DOHH2 (cell line): ENCODE results near the gene CD164L2.
A peak's percentile ranks its signal among the peaks of the same experiment; 100 is the strongest.

Experiments
- H3F3A ChIP-seq: fragments of 200-600 bp; sonication (generic), shearing (Covaris generic); 2 replicates; pipeline ENCODE4 v1.6.0; 2016; ENCODE audit warnings: antibody characterized with exemption, mild to moderate bottlenecking; ENCODE audit not compliant: control insufficient read depth, insufficient read depth
- H3K27ac ChIP-seq: fragments of 200-600 bp; sonication (generic); 2 replicates; pipeline ENCODE4 v1.5.1; 2014; ENCODE audit warnings: low read depth, mild to moderate bottlenecking, low read length, moderate library complexity
- H3K27me3 ChIP-seq: fragments of 200-600 bp; sonication (generic); 2 replicates; pipeline ENCODE4 v1.6.1; 2014; ENCODE audit warnings: mild to moderate bottlenecking, low read length, mixed read lengths; ENCODE audit not compliant: control insufficient read depth
- H3K36me3 ChIP-seq: fragments of 200-600 bp; sonication (generic); 2 replicates; pipeline ENCODE4 v1.6.1; 2014; ENCODE audit warnings: mild to moderate bottlenecking, low read length, moderate library complexity, mixed read lengths; ENCODE audit not compliant: control insufficient read depth
- H3K4me1 ChIP-seq: fragments of 200-600 bp; sonication (generic); 2 replicates; pipeline ENCODE4 v1.6.1; 2014; ENCODE audit warnings: mild to moderate bottlenecking, low read length, mixed read lengths; ENCODE audit not compliant: control insufficient read depth
- H3K4me2 ChIP-seq: fragments of 200-600 bp; sonication (generic); 2 replicates; pipeline ENCODE4 v1.6.0; 2014; ENCODE audit warnings: mild to moderate bottlenecking, low read length, moderate library complexity
- H3K4me3 ChIP-seq: fragments of 200-600 bp; sonication (generic); 2 replicates; pipeline ENCODE4 v1.5.1; 2014; ENCODE audit warnings: mild to moderate bottlenecking, low read length, mixed read lengths
- H3K79me2 ChIP-seq: fragments of 200-600 bp; sonication (generic); 2 replicates; pipeline ENCODE4 v1.6.1; 2014; ENCODE audit warnings: mild to moderate bottlenecking, low read length, mixed read lengths; ENCODE audit not compliant: control insufficient read depth
- H3K9me2 ChIP-seq: fragments of 200-600 bp; sonication (generic); replicated peaks from 2 replicates; pipeline ENCODE4 v1.6.1; 2014; ENCODE audit warnings: mild to moderate bottlenecking, low read length, mixed read lengths; ENCODE audit not compliant: control insufficient read depth
- H3K9me3 ChIP-seq: fragments of 200-600 bp; sonication (generic); 2 replicates; pipeline ENCODE4 v1.6.1; 2014; ENCODE audit warnings: antibody characterized with exemption, low read length, mixed read lengths; ENCODE audit not compliant: control insufficient read depth, insufficient read depth
- H4K20me1 ChIP-seq: fragments of 200-600 bp; sonication (generic); 2 replicates; pipeline ENCODE4 v1.6.0; 2014; ENCODE audit warnings: low read depth, mild to moderate bottlenecking, antibody characterized with exemption, low read length, moderate library complexity; ENCODE audit not compliant: control insufficient read depth, insufficient read depth
- EZH2phosphoT487 ChIP-seq: fragments of 200-600 bp; sonication (generic); IDR thresholded peaks from 2 replicates; pipeline ENCODE4 v1.6.1; 2017; ENCODE audit warnings: borderline replicate concordance, mild to moderate bottlenecking, antibody characterized with exemption, low read length, moderate library complexity, mixed read lengths
- TF ChIP-seq, protein P1 (sequence below): fragments of 200-600 bp; sonication (generic); IDR thresholded peaks from one replicate; pipeline ENCODE4 v1.5.1; 2014; ENCODE audit warnings: antibody characterized with exemption, mild to moderate bottlenecking, low read depth, low read length; ENCODE audit not compliant: poor library complexity, severe bottlenecking

CD164L2 gene

DNA sequence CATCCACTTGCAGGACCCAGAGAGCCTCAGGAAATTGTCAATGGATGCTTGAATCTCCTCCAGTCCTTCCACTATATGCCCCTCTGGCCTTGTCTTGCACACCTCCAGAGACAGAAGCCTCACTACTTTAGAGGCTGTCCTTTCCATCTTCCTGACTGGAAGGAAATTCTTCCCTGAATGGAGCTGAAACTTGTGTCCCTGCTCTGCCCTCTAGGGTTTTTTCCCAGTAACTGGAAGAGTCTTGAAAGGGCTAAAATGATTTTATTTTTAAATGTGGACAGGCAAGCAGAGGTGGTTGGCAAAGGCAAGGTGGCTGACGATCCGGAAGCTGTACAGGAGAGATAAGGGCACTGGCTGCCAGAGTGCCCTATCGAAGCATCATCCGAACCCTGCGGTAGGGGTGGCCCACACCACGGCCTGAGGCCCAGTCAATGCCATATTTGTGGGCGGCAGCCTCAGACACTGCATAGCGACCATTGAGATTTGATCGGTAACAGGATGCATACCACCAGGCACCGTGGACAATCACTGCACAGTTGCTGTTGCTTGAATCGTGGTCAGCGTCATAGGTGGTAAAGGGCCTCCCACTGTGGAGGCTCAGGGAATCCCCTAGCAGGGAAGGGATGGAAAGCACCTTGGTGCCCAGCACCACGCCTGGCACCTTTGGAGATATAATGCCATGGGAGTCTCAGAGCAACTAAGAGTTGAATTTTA is 14.1 kb downstream of the CD164L2 start:
- Histone ChIP-seq H3F3A (peaks cover 3% of the 10 kb centered on the region; the same call in 1 of the 2 replicates), H3K9me2 (no peaks in the 10 kb centered on the region), H3K27me3 (peaks cover 13% of the 10 kb centered on the region), H3K4me3 (no peak overlapping the region), H3K36me3 (no peaks in the 10 kb centered on the region), H3K79me2 (no peaks in the 10 kb centered on the region), H4K20me1 (no peaks in the 10 kb centered on the region), H3K27ac (no peak overlapping the region), H3K9me3 (no peaks in the 10 kb centered on the region), H3K4me2 (peak overlapping the region; percentile 12), H3K4me1 (peaks cover 39% of the 10 kb centered on the region)
- TF ChIP-seq, protein P1, sequence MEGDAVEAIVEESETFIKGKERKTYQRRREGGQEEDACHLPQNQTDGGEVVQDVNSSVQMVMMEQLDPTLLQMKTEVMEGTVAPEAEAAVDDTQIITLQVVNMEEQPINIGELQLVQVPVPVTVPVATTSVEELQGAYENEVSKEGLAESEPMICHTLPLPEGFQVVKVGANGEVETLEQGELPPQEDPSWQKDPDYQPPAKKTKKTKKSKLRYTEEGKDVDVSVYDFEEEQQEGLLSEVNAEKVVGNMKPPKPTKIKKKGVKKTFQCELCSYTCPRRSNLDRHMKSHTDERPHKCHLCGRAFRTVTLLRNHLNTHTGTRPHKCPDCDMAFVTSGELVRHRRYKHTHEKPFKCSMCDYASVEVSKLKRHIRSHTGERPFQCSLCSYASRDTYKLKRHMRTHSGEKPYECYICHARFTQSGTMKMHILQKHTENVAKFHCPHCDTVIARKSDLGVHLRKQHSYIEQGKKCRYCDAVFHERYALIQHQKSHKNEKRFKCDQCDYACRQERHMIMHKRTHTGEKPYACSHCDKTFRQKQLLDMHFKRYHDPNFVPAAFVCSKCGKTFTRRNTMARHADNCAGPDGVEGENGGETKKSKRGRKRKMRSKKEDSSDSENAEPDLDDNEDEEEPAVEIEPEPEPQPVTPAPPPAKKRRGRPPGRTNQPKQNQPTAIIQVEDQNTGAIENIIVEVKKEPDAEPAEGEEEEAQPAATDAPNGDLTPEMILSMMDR, result no peak
- no peak for TF ChIP-seq EZH2phosphoT487

DNA sequence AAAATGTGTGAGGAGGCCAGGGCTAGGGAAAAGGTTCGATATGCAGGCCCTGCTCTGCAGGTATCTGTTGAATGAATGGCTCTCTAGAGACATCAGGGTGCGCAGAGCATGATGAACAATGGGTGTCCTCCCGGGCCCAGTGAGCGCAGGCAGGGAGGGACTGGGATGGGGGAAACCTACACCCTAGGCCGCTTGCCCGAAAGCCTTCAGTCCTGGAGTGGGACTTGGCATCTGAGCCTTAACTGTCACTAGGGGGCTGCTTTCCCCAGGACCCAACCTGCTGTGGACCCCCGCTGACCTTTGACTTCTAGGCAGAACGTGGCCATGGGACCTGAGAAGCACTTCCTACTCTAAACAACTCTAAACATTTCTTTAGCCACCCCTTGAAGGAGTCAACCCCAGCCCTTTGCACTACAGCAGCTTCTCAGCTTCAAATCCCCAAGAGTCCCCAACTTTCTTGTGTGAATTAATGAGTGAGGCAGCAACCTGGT is 15.9 kb downstream of the CD164L2 start:
- no peaks in the 10 kb centered on the region for H3K36me3 ChIP-seq
- H3K4me3 ChIP-seq, result peak overlapping the region; percentile 83

DNA sequence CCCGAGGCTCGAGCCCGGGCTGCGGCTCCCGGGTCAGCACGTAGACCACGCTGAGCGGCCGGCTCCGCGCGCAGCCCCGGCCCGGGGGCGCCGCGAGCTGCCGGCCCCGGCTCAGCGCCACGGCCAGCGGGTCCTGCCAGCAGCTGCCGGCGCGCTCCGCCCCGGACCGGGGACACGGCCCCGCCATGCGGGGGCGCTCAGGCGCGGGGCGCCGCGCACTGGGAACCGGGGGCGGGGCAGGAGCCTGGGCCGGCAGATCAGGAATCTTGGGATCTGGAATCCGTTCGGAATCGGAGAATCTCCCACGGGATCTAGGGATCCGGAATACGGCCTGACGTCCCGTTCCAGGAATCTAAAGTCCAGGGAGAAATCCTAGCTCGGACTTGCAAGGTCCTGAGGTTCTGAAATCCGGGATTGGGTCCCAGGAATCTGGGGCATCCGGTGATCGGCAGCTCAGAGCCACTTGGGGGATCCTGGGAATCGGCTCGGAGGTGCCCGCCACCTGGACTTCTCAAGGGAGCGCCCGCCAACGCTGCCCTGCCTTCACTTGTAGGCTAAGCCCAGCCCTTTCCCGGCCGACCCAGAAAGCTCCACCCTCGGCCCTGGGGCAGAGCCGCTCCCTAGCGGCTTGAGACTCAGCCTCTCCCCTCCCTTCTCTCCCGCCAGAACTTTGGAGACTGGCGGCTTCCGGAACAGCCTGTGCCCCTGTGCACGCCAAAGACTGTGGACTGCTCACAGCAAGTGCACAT is 16.5 kb downstream of the CD164L2 start, which contains the start of gene MAP3K6:
Gene MAP3K6 (minus strand): TSS at position 551 of the 749 bp plus-strand sequence. CDS start 364 bp downstream, at position 187.
- Histone ChIP-seq H3K36me3 (no peaks in the 10 kb centered on the region), H3K27ac (no peak within 1 kb of the TSS), H3K9me2 (no peaks in the 10 kb centered on the region), H4K20me1 (no peaks in the 10 kb centered on the region), H3K4me3 (peak within 1 kb of the TSS; percentile 83), H3K4me2 (peak within 1 kb of the TSS; percentile 99), H3K4me1 (peaks cover 39% of the 10 kb centered on the region), H3K9me3 (no peaks in the 10 kb centered on the region), H3K79me2 (no peaks in the 10 kb centered on the region), H3F3A (peaks cover 3% of the 10 kb centered on the region; the same call in 1 of the 2 replicates), H3K27me3 (peaks cover 13% of the 10 kb centered on the region)
- TF ChIP-seq EZH2phosphoT487, result no peak
- TF ChIP-seq, protein P1, result peak; percentile 58

More for the DNA sequence above, 15.9 kb downstream of the CD164L2 start:
- Histone ChIP-seq H4K20me1 (no peaks in the 10 kb centered on the region), H3K4me1 (peaks cover 39% of the 10 kb centered on the region), H3K79me2 (no peaks in the 10 kb centered on the region), H3K9me2 (no peaks in the 10 kb centered on the region), H3K4me2 (peak overlapping the region; percentile 99), H3K27me3 (peaks cover 13% of the 10 kb centered on the region), H3K9me3 (no peaks in the 10 kb centered on the region), H3K27ac (no peak overlapping the region), H3F3A (peaks cover 3% of the 10 kb centered on the region; the same call in 1 of the 2 replicates)
- TF ChIP-seq EZH2phosphoT487, result no peak
- TF ChIP-seq, protein P1, result no peak
